HG02759 (cell line): Measurements from ENCODE around the gene C14orf132.

Experiments
- ATAC-seq: cut with Tn5 transposase; IDR thresholded peaks from one replicate; pipeline ENCODE4 v1.9.1; 2021; ENCODE audit warnings: mild to moderate bottlenecking, moderate library complexity; ENCODE audit not compliant: unreplicated experiment

C14orf132 gene

DNA sequence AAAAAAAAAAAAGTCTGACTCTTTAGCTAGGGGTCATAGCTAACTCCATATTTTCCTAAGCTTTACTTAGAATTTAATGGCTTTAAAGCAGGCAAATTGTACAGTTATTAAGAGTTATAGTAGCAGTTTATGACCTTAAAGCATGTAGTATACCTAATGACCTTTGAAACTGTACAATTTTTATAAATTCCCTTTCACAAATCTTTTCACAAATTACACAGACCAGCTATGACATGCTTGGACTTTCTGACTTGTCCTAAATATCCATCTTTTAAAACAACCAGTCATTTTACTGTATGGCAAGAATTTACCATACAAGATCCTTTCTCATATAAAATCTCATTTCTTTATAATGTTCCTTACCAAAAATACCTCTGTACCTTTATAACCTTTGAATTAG is 74.8 kb downstream of the C14orf132 start:
- no peak for ATAC-seq

DNA sequence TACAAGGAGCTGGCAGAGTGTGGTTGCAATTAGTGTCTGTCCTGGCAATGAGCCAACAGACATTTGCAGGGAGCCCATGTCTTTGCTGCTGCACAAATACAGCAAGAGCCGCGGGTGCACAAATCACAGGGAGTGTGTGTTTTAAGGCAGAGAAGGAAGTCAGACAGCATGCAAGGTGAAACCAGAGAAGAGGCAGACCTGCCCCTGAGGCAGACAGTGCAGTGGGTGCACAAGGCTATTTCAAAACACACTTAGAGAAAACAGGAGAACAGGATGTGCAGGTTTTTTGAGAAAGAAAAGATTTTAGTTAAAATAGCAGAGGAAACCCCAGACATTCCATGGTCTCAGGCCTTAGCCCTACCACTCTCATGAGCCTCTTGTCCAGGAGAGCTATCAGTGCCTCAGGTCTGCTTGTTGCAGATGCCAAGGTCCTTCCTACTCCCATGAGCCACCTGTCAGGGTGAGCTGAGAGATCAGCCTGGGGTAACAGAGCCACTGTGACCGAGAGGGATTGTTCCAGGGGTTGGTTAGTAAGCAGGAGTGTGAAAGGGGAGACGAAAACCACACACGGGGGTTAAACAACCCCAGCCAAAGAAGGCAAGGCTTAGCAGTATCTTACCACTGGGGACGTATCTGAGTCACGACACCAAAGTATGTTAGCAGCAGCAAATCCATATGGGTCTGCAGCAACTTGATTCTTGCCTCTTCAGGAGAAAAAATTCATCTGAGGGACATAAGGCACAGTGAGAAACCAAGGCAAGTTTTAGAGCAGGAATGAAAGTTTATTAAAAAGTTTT is 78.1 kb downstream of the C14orf132 start:
- no peak for ATAC-seq

DNA sequence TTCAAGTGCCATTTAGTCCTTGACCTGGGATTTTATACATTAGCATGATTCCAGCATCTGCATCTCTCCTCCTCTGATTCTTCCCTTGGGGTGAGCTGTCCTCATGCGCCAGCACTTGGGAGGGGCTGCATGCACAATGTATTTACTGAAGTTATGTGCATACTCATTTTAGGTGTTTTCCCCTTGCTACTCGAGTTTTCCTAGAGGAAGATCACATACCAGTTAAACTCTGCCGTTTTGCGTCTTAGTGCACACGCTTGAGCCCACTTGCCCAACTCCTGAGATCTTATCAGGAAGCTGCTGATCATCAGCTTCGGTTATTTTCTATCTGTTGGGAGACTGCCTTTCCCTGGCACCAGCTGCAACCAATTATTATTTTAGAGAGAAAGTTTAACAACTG is 78.8 kb downstream of the C14orf132 start:
- no peak for ATAC-seq

DNA sequence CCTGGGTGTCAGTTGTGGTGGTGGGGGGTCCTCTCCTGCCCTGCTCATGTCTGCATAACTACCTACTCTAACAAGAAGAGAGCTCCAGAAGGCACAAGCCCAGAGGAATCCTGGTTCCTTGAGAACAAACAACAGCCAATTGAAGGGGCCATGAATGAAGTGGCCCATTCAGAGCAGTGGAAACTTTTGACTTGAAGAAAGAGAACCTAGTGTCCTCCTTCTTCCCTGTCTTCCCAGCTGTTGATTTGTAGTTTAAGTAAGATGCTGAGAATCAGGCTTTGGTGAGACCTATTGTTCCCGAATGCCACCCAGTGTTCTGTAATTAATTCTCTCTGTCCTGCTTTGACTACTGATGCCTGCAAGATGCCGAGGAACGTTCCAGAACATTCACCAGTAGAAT is 79.2 kb downstream of the C14orf132 start:
- ATAC-seq = no peak

DNA sequence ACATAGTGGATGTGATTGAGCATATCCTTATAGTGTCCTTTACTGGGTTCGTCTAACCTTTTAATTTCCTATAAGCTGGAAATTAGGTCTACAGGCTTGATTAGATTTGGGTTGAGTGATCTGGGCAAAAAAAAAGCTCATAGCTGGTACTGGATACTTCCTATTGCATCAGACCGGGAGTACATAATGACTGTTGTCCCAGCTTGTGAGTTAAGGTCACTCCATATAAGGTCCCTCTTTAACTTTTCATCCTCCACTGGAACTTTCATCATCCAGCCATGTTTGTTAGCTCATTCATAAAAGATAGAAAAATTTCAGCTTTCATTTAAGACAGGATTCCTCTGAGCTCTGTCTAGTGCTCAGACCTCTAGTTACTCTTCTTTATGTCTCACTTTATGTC is 80.8 kb downstream of the C14orf132 start:
- ATAC-seq = no peak

DNA sequence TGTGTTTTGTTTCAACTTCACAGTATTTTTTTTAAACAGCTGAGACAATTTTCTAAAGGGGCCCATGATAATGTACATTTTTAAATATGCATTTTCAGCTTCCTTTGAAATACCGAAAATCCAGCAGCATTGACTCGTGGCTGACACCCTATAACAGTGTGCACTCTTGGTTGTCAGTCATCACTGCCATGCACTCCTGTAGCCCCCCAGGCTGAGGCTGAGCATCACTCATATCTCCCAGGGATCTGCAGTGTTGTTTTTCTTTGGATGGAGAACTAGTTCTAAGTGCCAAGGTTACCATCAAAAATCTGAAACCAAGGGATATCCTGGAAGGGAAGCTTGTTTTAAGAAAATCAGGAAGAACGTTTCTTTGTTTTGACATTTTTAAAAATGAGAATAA is 81.2 kb downstream of the C14orf132 start:
- no peak for ATAC-seq

DNA sequence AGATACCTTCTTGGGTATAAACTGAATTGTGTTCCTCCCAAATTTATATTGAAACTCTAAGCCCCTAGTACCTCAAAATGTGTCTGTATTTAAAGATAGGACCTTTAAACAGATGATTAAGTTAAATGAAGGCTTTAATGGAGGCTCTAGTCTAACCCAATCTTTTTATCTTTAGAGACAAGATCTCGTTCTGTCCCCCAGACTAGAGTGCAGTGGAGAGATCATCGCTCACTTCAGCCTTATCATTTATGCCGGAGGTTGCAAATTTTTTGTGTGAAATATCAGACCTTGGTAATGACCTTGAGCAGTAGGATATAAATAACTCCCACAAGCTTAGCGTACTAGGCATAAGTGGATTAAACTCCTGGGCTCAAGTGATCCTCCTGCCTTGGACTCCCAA is 81.8 kb downstream of the C14orf132 start:
- ATAC-seq = no peak

DNA sequence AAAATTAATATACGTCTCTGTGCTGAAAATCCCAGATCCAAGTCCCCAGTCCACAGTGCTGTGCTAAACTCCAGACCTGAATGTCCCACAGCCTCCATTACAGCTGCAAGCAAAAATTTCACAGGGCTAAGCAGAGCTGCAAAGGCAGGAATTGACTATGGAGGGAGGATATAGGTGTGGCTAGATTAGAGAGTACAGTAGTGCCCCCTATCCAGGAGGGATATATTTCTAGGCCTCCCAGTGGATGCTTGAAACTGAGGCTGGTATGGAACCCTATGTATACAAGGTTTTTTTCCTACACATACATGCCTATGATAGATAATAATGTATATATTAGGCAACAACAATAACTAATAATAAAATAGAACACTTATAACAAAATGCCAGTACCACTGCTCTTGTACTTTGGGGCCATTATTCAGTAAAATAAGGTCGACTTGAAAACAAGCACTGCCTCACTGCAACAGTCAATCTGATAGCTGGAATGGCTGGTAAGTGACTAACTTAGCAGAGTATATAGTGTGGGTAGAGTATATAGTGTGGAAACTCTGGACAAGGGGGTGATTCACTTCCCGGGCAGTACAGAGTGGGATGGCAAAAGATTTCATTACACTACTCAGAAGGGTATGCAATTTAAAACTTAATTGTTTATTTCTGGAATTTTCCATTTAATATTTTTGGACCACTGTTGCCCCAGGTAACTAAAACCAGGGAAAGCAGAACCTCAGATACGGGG is 82.7 kb downstream of the C14orf132 start:
- ATAC-seq = no peak

DNA sequence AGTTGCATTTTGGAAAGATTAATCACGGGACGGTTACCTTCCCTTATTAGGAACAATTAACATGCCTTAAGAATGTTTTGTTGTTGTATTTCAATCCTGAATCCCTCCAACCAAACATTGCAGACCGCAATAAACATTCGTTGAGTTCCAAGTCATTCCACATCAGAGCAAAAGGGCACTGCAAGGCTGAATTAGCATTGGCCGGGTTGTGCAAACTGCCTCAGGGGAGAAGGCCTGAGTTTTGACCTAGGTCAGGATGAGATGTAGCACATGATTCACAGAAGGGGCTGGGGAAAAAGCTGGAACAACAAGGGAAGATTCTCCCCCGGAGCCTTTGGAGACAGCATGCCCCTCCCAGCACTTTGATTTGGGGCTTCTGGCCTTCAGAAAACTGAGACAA is 83.3 kb downstream of the C14orf132 start:
- ATAC-seq = no peak

DNA sequence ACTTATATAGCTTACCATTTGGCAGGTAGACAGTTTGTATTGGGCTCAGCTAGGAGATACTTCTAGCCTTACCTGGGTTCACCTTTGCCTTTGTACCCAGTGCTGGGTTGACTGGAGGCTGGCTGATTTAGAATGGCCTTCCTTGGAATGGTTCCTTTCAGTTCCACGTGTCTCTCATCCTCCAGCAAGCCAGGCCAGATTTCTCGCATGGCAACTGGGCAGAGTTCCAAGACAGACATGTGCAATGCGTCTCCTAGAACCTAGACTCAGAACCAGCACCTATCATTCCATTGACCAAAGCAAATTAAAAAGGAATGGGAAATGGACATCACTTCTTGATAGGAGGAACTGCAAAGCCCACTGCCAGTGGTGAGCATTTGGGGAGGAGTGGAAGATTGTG is 86.4 kb downstream of the C14orf132 start:
- no peak for ATAC-seq

DNA sequence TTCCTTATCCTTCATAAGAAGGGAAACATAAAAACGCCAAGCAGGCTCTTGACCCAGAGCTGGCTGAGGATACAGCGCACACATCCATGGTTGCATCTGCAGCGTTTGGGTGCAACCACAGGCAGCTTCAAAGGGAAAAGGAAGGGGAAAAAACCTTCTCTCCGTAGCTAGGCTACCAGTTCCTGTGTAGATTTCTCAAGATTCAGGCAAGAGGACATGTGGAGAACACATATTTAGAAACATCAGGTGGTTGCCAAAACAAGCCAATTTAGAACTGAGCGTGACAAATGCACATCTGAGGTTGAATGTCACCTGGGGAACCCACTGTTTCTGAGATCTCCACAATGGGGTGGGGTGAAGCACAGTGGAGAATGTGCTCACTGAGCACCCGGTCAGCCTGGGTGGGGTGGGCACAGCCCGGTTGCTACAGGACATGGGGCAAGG is 87.2 kb downstream of the C14orf132 start:
- ATAC-seq = no peak

DNA sequence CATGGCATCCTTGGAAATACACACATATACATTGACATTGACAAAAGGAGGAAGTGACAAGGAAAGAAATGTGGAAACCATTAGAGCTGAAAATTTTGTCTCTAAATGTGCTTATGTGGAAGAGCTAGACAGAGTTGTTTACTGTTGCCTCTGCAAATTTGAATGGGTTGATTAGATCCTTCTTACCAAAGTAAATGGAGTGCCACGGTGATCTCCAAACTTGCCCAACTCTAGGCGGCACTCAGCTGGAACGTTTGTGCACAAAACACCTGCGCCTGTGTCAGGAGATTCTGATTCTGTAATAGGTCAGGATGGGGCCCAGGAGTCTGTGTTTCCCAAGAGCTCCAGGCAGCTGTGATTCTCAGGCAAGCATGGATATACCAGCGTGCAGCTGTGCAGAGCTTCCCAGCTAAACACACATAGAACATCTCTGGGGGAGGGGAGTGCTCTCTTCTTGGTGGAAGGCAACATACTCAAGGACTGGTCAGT is 87.7 kb downstream of the C14orf132 start:
- no peak for ATAC-seq

DNA sequence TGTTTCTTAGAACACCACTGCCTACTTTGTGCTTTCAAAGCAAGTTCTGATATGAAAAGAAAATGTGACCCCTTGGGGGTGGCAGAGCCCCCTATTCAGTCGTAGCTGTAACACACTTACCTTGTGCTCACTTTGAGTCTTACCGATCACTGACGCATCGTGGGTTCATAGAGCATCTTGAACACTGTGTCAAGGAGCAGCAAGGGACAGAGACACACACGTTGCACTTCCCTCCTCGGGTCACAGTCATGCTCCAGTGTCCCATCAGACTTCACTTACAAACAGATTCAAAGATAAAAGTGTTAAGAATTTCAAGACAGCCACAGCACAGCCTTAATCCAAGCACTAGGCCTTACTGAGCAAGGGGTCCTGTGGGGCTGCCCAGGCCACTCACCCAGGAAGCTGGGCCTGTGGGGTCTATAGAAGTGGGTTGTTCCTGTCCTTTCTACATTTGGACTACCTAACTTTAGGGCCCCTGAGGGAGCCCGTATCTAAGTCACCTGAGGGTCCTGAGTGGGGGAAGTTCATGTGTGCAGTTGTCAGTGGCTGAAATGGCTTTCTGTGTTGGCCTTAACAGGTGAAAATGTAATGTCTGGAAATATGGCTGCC is 90.1 kb downstream of the C14orf132 start:
- no peak for ATAC-seq

DNA sequence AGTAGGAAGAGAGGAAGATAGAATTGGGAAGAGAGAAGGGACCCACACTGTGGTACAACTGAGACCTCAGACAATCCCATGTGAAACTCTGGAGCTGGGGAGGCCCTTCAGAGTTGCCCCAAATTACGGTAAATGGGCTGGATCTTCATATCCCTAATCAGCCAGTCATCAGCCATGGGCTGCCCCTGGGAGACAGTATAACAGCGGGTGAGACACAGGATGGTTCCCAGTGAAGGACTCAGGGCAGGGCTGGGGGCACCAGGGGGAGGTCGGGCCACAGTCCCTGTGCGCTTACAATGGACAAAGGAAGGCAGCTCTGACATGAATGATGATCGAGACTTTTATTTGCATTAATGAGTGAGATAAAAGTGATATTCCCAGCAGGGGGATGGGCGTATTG is 91.2 kb downstream of the C14orf132 start:
- ATAC-seq = no peak

DNA sequence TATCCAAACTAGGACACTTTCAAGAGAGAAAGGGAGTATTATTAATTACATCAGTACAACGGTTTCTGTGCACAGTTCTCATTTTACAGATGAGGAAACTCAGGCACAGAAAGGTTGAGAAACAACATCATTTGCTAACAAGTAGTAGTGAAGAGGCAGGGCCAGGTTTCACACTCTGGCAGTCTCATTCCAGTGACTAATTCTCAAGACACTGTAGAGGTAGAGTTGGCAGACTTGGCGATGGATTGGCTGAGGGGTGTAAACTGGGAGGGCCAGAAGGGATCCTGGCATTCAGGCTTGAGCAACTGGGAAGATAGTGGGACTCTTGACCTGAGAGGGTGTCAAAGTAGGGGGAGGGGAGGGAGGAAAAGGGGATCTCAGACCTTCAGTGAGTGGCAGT is 91.7 kb downstream of the C14orf132 start:
- ATAC-seq = no peak

DNA sequence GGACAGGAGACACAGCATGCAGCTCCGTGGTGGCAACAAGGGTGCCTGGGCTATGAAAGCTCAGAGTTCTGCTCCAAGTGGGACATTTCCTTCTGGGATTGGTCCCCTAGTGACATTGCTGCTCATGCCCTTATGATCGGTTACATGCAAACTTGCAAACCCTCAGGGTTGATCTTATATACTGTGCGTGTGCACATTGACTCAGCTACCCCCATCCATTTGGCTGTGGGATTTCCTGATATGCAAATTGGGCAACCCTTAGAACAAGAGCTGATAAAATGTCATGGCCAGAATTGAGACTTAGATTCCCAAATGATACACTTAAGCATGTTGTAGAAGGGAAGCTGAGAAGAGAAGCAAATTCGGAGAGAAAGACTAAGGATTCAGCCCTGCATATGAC is 92.7 kb downstream of the C14orf132 start:
- ATAC-seq = no peak

DNA sequence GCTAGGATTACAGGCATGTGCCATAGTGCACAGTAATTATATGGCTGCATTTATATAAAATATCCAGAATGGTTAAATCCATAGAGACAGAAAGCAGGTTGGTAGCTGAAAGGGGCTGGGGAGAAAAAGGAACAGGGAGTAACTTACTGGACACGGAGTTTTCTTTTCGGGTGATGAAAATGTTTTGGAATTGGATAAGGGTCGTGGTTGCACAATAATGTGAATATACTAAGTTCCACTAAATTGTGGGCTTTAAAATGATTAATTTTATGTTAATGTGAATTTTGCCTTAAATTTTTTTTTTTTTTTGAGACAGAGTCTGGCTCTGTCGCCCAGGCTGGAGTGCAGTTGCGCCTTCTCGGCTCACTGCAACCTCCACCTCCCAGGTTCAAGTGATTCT is 95.3 kb downstream of the C14orf132 start:
- no peak for ATAC-seq

DNA sequence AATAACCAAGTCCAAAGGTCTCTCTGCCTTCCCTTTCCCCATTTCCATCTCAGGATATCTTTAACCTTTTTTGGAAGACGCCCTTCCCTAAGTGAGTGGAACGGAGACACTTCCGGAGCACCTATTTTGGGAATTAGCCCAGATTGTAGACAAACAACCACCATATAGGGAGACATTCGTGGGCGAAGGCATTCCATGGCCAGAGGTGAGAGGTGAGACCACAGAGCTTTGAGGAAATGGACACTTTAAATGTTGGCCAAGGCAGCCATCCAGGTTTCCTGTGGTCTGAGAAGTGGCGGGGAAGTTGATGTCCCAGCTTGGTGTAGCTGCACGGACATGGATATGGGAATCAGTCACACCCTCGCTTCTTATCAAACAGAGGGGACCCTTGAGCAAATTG is 96.1 kb downstream of the C14orf132 start:
- ATAC-seq = no peak

DNA sequence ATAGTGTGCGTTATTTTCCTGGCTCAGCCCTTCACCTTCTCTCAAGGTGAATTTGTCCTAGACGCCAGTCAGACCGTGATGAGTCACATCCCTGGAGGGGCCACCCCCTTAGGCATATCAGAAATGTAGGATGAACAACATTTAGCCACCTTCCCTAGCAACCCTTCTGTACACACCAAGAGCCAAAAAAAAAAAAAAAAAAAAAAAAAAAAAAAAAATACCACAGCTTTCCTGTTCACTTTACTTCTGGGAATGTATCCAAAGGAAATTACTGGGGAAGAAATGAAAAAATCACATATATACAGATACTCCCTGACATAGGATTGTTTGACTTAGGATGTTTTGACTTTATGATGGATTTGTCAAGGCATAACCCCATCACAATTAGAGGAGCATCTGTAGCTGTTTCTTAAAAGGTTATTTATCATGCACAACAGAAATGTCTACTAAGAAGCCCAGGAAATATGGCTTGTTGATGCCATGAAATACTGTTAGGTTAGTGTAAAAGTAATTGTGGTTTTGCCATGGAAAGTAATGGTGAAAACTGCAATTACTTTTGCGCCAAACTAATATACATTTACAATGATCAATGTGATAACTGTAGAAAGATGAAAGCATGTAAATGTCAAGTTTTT is 97.3 kb downstream of the C14orf132 start:
- no peak for ATAC-seq

DNA sequence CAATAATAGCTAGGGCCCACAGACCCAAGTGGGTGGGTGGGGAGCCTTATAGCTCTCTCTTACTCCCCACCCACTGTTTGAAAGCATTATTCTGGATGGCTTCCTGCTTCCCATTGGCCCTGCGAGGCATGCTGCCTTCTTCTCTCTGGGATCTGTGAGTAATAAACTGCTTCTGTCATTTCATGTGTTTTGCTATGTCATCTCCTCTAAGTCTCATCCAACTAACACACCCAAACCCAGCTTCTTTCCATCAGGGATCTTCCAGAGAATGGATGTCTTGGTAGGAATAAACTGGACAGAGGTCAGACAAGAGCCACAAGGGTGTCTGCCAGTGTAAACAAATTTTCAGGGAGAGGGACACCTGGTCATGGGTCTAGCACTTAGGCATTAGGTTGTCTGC is 99.1 kb downstream of the C14orf132 start:
- no peak for ATAC-seq

DNA sequence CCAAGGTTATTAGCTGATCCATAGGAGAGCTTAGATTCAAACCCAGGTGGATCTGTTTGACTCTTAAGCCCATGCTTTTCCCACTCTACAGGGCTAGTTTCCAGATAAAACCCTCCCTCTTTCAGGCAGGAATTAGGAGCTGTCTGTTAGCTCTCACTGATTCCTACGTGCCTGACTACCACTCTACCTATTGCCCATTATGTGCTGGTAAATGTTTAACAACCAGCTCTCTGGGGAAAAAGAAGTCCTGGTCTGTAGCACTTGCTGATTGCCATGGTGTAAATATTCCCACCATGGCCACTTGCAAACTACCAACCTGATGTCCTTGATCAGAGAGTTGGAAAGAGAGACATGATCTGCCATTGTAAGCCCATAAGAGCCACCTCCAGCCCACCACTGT is 100.0 kb downstream of the C14orf132 start:
- no peak for ATAC-seq
